B cell (primary cell): ENCODE results near the gene HDAC7. TPM values are rescaled to one million over a fixed set of nuclear protein-coding genes. Genes with fewer than 3 reads are reported as not detected.

ENCODE experiments used
- ATAC-seq: fragments of 200-7000 bp; cut with Tn5 transposase; one replicate; pipeline ENCODE4 v1.10.0; 2021; ENCODE audit warnings: low read depth, mild to moderate bottlenecking, moderate number of reproducible peaks, moderate library complexity
- CTCF ChIA-PET: fragments of 350-600 bp; sonication (Branson Sonifier 250); formaldehyde crosslinking; loops from one replicate; lab custom pipeline; 2021; ENCODE audit warnings: antibody characterized with exemption, inconsistent platforms; lab: Charles Lee
- POLR2A ChIA-PET: fragments of 350-600 bp; sonication (Branson Sonifier 250); formaldehyde crosslinking; loops from one replicate; lab custom pipeline; 2021; ENCODE audit warnings: antibody characterized with exemption; lab: Charles Lee
- DNase-seq: peaks from one replicate; pipeline ENCODE4 v3.0.0; 2013
- H2AFZ ChIP-seq: 2 replicates; pipeline ENCODE4 v1.6.1; 2012; ENCODE audit warnings: mild to moderate bottlenecking, low read depth, low read length; ENCODE audit not compliant: insufficient read depth, poor library complexity, severe bottlenecking
- H3K27ac ChIP-seq, 2 donors: 1 replicate in 1 of 2; 2 replicates in 1 of 2; pipeline ENCODE4 v1.5.1; 2012 to 2013; ENCODE audit warnings: low read length in 2 of 2, mild to moderate bottlenecking in 2 of 2, moderate library complexity in 1 of 2
- H3K27me3 ChIP-seq, 4 experiments: fragments of 200-600 bp in 1 of 4; sonication (generic) in 1 of 4; replicated peaks in 1 of 4; 1 replicate in 2 of 4; 2 replicates in 2 of 4; pipeline versions ENCODE4 v1.6.1 to v1.7.0; 2013 to 2016; ENCODE audit warnings: low read length in 3 of 4, mild to moderate bottlenecking in 2 of 4, mixed read lengths in 1 of 4, moderate library complexity in 1 of 4; ENCODE audit not compliant: insufficient read depth in 4 of 4, control insufficient read depth in 3 of 4; ENCODE audit errors: control extremely low read depth in 1 of 4
- H3K36me3 ChIP-seq, 2 experiments: replicated peaks in 1 of 2; 1 replicate in 1 of 2; 2 replicates in 1 of 2; pipeline versions ENCODE4 v1.6.1 to v1.7.1; 2013; ENCODE audit warnings: low read length in 1 of 2; ENCODE audit not compliant: insufficient read depth in 2 of 2, control insufficient read depth in 1 of 2; ENCODE audit errors: control extremely low read depth in 1 of 2, extremely low read depth in 1 of 2
- H3K4me1 ChIP-seq, 2 donors: fragments of 200-600 bp in 1 of 2; sonication (generic) in 1 of 2; 1 replicate in 1 of 2; 2 replicates in 1 of 2; pipeline versions ENCODE4 v1.5.1 to v1.6.1; 2013 to 2017; ENCODE audit warnings: low read length in 2 of 2; ENCODE audit not compliant: control insufficient read depth in 2 of 2, insufficient read depth in 2 of 2
- H3K4me2 ChIP-seq: replicated peaks from 2 replicates; pipeline ENCODE3; 2012; ENCODE audit warnings: mild to moderate bottlenecking, low read depth, low read length; ENCODE audit not compliant: poor library complexity, severe bottlenecking
- H3K4me3 ChIP-seq, 5 experiments: fragments of 200-600 bp in 1 of 5; sonication (generic) in 1 of 5; 1 replicate in 3 of 5; 2 replicates in 2 of 5; pipeline versions ENCODE4 v1.5.1 to v1.7.0; 2011 to 2016; ENCODE audit warnings: low read length in 4 of 5, mild to moderate bottlenecking in 4 of 5, low read depth in 2 of 5, control low read depth in 1 of 5, moderate library complexity in 1 of 5; ENCODE audit not compliant: insufficient read depth in 1 of 5; ENCODE audit errors: control extremely low read depth in 1 of 5, extremely low read depth in 1 of 5
- H3K79me2 ChIP-seq: fragments of 200-600 bp; sonication (generic); one replicate; pipeline ENCODE4 v1.6.0; 2016; ENCODE audit warnings: low read length; ENCODE audit not compliant: control insufficient read depth, insufficient read depth
- H3K9ac ChIP-seq: fragments of 200-600 bp; sonication (generic); 2 replicates; pipeline ENCODE4 v1.6.1; 2017; ENCODE audit warnings: mild to moderate bottlenecking, low read length, moderate library complexity
- H3K9me3 ChIP-seq, 3 donors: one replicate each; pipeline versions ENCODE4 v1.6.1 to v1.7.1; 2013; ENCODE audit warnings: low read length in 2 of 3; ENCODE audit not compliant: control insufficient read depth in 2 of 3, insufficient read depth in 1 of 3; ENCODE audit errors: control extremely low read depth in 1 of 3
- H4K20me1 ChIP-seq: 2 replicates; pipeline ENCODE4 v1.6.0; 2012; ENCODE audit warnings: mild to moderate bottlenecking, low read length; ENCODE audit not compliant: insufficient read depth, control insufficient read depth, poor library complexity, severe bottlenecking
- H3K27ac Mint-ChIP-seq: one replicate; pipeline ENCODE4 v1.8.0; 2021; ENCODE audit warnings: mixed read lengths
- H3K27me3 Mint-ChIP-seq: one replicate; pipeline ENCODE4 v1.8.0; 2021; ENCODE audit warnings: mixed read lengths
- H3K4me1 Mint-ChIP-seq: one replicate; pipeline ENCODE4 v1.8.0; 2021; ENCODE audit warnings: mixed read lengths
- H3K4me3 Mint-ChIP-seq: one replicate; pipeline ENCODE4 v1.8.0; 2021; ENCODE audit warnings: mixed read lengths
- H3K9me3 Mint-ChIP-seq: one replicate; pipeline ENCODE4 v1.8.0; 2022; ENCODE audit warnings: mixed read lengths; ENCODE audit not compliant: insufficient read depth
- EZH2 ChIP-seq: IDR thresholded peaks from 2 replicates; pipeline ENCODE4 v1.6.1; 2012; ENCODE audit warnings: borderline replicate concordance, low read depth, mild to moderate bottlenecking, moderate library complexity, low read length; ENCODE audit not compliant: insufficient read depth, poor library complexity, severe bottlenecking
- WGBS: methylation state at CpG from one replicate; pipeline ENCODE4 v1.1.5; 2013; ENCODE audit warnings: missing lambda C conversion rate; ENCODE audit not compliant: insufficient coverage; 5-methylcytosine and 5-hydroxymethylcytosine counted together
- intact Hi-C: fragments of 100-400 bp; cut with micrococcal nuclease; formaldehyde crosslinking; loops from one replicate; pipeline ENCODE4 v1.10.0; 2022
- polyA plus RNA-seq: library from polyadenylated mRNA; depleted of rRNA; stranded (reverse); fragments of >200 nt; gene quantifications from 2 replicates; pipeline ENCODE4 v1.2.3, GENCODE V29; 2012
- total RNA-seq, 2 donors: library from RNA; stranded (reverse); fragments of 120-200 nt in 1 of 2; gene quantifications; 1 replicate in 1 of 2; 2 replicates in 1 of 2; pipeline versions ENCODE4 v1.2.3 to v1.2.4, GENCODE V29; 2013 to 2022
- TF ChIP-seq, protein P1 (sequence below): fragments of 200-600 bp; IDR thresholded peaks from one replicate; pipeline ENCODE4 v1.8.0; 2022; ENCODE audit warnings: antibody characterized with exemption, mild to moderate bottlenecking

HDAC7 gene
- total and polyA plus RNA-seq, 2 donors (not counting 1 experiment from before 2014, with no cell fraction given), result 87.2 to 178 TPM

DNA sequence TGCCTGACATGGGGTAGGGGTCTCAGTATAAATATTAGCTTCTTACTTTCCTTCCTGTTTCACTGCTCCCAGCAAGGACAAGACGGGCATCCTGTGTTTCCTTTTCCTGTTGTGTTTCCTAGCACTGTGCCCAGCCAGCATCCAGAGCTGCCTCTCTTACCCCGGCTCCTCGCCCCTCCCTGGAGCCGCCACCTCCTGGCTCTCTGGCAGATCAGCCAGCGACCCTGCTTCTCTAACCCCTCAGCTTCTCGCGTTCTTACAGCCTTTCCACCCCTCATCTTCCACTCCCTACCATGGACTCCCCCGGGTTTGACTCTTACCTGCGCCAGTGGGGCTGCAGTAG, 17.8 kb downstream of the HDAC7 start:
- DNase-seq, result no peak
- intact Hi-C loops, result no loop called here
- peaks cover 34 to 66% of the 10 kb centered on the region in 2 donors for H3K4me1 ChIP-seq
- ChIA-PET CTCF (interaction anchor here (0.5 to 38.8 kb wide), 11 partner anchors 11 to 90 kb away, joined by 3 to 1203 read pairs (median 3); partner anchors contain the start of genes HDAC7 and RAPGEF3), POLR2A (interaction anchor here (0.9 to 1.3 kb wide), 3 partner anchors 12 to 31 kb away, joined by 3 to 6 read pairs (median 3); no protein-coding TSS in a partner anchor)
- H4K20me1 ChIP-seq, result peaks cover 60% of the 10 kb centered on the region
- no peaks in the 10 kb centered on the region for H3K9me3 Mint-ChIP-seq
- no peak overlapping the region for H3K27ac ChIP-seq
- peaks cover 0 to 43% of the 10 kb centered on the region in 2 experiments for H3K36me3 ChIP-seq
- H3K4me3 Mint-ChIP-seq, result peak overlapping the region; percentile 37
- no peak for ATAC-seq
- H3K79me2 ChIP-seq, result peaks cover 92% of the 10 kb centered on the region
- H3K4me1 Mint-ChIP-seq, result peaks cover 65% of the 10 kb centered on the region
- H3K9me3 ChIP-seq, result no peaks in the 10 kb centered on the region
- no peak overlapping the region for H3K9ac ChIP-seq
- no peaks in the 10 kb centered on the region for H3K27me3 Mint-ChIP-seq
- no peak for TF ChIP-seq EZH2
- TF ChIP-seq, protein P1, sequence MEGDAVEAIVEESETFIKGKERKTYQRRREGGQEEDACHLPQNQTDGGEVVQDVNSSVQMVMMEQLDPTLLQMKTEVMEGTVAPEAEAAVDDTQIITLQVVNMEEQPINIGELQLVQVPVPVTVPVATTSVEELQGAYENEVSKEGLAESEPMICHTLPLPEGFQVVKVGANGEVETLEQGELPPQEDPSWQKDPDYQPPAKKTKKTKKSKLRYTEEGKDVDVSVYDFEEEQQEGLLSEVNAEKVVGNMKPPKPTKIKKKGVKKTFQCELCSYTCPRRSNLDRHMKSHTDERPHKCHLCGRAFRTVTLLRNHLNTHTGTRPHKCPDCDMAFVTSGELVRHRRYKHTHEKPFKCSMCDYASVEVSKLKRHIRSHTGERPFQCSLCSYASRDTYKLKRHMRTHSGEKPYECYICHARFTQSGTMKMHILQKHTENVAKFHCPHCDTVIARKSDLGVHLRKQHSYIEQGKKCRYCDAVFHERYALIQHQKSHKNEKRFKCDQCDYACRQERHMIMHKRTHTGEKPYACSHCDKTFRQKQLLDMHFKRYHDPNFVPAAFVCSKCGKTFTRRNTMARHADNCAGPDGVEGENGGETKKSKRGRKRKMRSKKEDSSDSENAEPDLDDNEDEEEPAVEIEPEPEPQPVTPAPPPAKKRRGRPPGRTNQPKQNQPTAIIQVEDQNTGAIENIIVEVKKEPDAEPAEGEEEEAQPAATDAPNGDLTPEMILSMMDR, result no peak
- H3K27me3 ChIP-seq, result no peaks in the 10 kb centered on the region
- peak overlapping the region; percentile 65 for H3K4me2 ChIP-seq
- H3K27ac Mint-ChIP-seq, result peak overlapping the region; percentile 84
- no peak overlapping the region for H3K4me3 ChIP-seq
- no peak overlapping the region for H2AFZ ChIP-seq
- WGBS, result 48% methylated on average over 6 of the region's 9 CpGs

DNA sequence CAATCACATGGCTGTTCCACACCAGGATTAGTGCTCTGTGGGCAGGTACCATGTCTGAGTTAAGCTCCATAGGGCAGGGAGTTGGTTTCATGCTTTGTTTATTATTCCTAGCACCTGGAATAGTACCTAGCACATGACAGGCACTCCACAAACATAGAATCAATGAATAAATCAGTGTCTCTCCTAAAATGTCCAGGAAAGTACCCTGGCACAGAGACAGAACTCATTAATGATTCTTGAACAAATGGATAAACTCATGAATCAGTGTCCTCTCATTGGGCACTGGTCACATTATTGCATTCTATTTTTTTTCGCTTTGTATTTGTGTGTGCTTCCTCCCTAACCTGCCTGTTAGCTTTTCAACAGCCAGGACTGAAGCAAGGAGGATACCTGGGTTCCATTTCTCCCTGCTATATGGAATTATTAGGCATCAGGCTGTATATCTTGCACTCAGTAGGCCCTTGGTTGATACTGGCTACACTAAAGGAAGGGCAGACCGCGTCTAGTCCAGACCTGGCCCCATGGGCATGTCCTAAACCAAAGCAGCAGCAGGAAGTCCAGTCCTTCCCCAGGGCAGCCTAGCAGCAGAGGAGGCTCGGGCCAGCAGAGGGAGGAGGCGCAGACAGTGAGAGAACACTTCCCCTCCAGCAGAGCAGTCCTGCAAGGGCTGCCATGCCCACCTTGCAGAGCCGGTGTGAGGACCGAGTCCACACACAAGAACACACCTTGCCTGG, 18.4 kb downstream of the HDAC7 start:
- WGBS, result 75% methylated on average over 4 of the region's 7 CpGs
- H3K4me1 ChIP-seq, result peaks cover 29 to 60% of the 10 kb centered on the region in 2 donors

More for the DNA sequence above, 18.4 kb downstream of the HDAC7 start:
- Mint-ChIP-seq H3K27me3 (no peaks in the 10 kb centered on the region), H3K4me3 (peak overlapping the region; percentile 37), H3K27ac (peak overlapping the region; percentile 70), H3K9me3 (no peaks in the 10 kb centered on the region), H3K4me1 (peaks cover 60% of the 10 kb centered on the region)
- ATAC-seq, result peak; percentile 23
- Histone ChIP-seq H2AFZ (no peak overlapping the region), H3K27me3 (no peaks in the 10 kb centered on the region), H3K4me2 (peak overlapping the region; percentile 65), H4K20me1 (peaks cover 60% of the 10 kb centered on the region), H3K27ac (no peak overlapping the region), H3K9me3 (no peaks in the 10 kb centered on the region), H3K36me3 (peaks cover 0 to 48% of the 10 kb centered on the region in 2 experiments), H3K9ac (no peak overlapping the region), H3K4me3 (no peak overlapping the region), H3K79me2 (peaks cover 87% of the 10 kb centered on the region)
- intact Hi-C loops, result no loop called here
- ChIA-PET POLR2A (interaction anchor here (0.9 to 1.3 kb wide), 2 partner anchors 12 to 32 kb away, joined by 3 to 6 read pairs; no protein-coding TSS in a partner anchor), CTCF (interaction anchor here (0.5 to 38.8 kb wide), 9 partner anchors 11 to 61 kb away, joined by 3 to 1203 read pairs (median 3); partner anchors contain the start of genes HDAC7 and RAPGEF3)
- DNase-seq, result no peak
- TF ChIP-seq, protein P1, result no peak
- TF ChIP-seq EZH2, result no peak
